ENCODE measurements around the gene TRIM67. TPM values are rescaled to one million over a fixed set of nuclear protein-coding genes. Genes with fewer than 3 reads are reported as not detected.

TRIM67 gene
- total RNA-seq, 1 experiment from 2014 or later, result 0.08 TPM

DNA sequence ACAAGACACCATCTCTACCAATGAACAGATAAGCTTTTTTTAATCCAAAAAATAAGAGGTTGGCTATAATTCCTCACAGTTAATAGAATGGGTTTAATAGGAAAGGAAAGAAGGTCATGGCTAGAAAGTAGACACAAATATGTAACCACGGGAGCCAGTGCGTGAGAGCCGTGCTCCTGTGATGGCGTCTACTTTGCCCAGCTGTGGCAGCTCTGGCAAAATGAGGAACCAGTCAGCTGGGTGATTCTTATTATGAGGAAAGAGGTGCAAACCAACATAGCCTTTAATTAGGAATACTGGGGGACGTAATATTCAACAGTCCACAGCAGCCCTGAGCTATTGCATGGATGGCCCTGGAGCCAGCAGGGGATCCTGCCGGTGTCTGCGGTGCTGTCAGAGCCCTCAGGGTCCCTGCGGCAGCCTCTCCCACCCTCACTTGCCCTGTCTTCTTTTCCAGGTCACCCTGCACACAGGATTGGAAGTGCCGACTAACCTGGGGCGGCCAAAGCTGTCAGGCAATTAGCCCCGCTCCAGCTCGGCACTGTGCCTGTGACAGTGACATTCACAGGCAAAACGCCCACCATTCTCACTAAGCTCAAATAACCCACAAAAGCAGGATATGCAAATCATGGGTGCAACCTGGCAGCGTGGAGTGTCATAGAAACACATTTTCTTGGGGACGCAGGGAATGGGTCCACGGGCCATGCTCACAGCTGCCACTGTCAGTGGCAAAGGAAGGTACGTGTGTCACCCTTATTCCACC, 53.2 kb downstream of the TRIM67 start:
- Histone ChIP-seq H3K27me3 (ENCODE audit: control insufficient read depth, insufficient read depth, low read length) (no peaks in the 10 kb centered on the region), H3K9me3 (ENCODE audit: control insufficient read depth, insufficient read depth, low read depth, low read length) (no peaks in the 10 kb centered on the region), H3K4me1 (ENCODE audit: control insufficient read depth, insufficient read depth, low read length) (0 out of 2 replicates have a peak, but pooled peaks cover 3% of the 10 kb centered on the region), H3K27ac (ENCODE audit: low read length) (no peak overlapping the region), H3K4me3 (ENCODE audit: low read depth in 2 of 2, low read length in 2 of 2) (no peak overlapping the region), H3K36me3 (ENCODE audit: control insufficient read depth, insufficient read depth, low read length) (no peaks in the 10 kb centered on the region)
- ChIA-PET POLR2A (interaction anchor here (0.5 kb wide), 1 partner anchor 257 kb away, joined by 3 read pairs; no protein-coding TSS in a partner anchor), CTCF (no interaction called here)
- intact Hi-C loops (cut with micrococcal nuclease; ENCODE audit: unreplicated experiment), result loop anchor here (5.0 to 10.0 kb wide), 2 partner anchors 298 to 580 kb away; no protein-coding TSS in a partner anchor
- no TSS peak for BruUV-seq (replicated peaks)
- ATAC-seq, result no peak
- DNase-seq (ENCODE audit: low read depth, low spot score), result no peak
- no peak for TF ChIP-seq SIN3A (IDR thresholded peaks at IDR 0.05; ENCODE audit: borderline replicate concordance, insufficient read depth, low read depth, low read length)
- TF ChIP-seq POLR2AphosphoS5 (IDR thresholded peaks at IDR 0.05; ENCODE audit: low read depth, low read length), result no peak
- TF ChIP-seq, protein P1, sequence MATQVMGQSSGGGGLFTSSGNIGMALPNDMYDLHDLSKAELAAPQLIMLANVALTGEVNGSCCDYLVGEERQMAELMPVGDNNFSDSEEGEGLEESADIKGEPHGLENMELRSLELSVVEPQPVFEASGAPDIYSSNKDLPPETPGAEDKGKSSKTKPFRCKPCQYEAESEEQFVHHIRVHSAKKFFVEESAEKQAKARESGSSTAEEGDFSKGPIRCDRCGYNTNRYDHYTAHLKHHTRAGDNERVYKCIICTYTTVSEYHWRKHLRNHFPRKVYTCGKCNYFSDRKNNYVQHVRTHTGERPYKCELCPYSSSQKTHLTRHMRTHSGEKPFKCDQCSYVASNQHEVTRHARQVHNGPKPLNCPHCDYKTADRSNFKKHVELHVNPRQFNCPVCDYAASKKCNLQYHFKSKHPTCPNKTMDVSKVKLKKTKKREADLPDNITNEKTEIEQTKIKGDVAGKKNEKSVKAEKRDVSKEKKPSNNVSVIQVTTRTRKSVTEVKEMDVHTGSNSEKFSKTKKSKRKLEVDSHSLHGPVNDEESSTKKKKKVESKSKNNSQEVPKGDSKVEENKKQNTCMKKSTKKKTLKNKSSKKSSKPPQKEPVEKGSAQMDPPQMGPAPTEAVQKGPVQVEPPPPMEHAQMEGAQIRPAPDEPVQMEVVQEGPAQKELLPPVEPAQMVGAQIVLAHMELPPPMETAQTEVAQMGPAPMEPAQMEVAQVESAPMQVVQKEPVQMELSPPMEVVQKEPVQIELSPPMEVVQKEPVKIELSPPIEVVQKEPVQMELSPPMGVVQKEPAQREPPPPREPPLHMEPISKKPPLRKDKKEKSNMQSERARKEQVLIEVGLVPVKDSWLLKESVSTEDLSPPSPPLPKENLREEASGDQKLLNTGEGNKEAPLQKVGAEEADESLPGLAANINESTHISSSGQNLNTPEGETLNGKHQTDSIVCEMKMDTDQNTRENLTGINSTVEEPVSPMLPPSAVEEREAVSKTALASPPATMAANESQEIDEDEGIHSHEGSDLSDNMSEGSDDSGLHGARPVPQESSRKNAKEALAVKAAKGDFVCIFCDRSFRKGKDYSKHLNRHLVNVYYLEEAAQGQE (IDR thresholded peaks at IDR 0.05; ENCODE audit: insufficient read depth in 1 of 2, low read depth in 2 of 2, low read length in 1 of 2), result no peak
- TF ChIP-seq, protein P2, sequence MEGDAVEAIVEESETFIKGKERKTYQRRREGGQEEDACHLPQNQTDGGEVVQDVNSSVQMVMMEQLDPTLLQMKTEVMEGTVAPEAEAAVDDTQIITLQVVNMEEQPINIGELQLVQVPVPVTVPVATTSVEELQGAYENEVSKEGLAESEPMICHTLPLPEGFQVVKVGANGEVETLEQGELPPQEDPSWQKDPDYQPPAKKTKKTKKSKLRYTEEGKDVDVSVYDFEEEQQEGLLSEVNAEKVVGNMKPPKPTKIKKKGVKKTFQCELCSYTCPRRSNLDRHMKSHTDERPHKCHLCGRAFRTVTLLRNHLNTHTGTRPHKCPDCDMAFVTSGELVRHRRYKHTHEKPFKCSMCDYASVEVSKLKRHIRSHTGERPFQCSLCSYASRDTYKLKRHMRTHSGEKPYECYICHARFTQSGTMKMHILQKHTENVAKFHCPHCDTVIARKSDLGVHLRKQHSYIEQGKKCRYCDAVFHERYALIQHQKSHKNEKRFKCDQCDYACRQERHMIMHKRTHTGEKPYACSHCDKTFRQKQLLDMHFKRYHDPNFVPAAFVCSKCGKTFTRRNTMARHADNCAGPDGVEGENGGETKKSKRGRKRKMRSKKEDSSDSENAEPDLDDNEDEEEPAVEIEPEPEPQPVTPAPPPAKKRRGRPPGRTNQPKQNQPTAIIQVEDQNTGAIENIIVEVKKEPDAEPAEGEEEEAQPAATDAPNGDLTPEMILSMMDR (IDR thresholded peaks at IDR 0.05), result no peak
- TF ChIP-seq TCF7L2 (IDR thresholded peaks at IDR 0.05; ENCODE audit: low read depth, low read length), result no peak
- in situ Hi-C loops (cut with HindIII; ENCODE audit: low pct_unique_long_range_greater_than_20kb, low sequenced_read_pairs), result no loop called here

DNA sequence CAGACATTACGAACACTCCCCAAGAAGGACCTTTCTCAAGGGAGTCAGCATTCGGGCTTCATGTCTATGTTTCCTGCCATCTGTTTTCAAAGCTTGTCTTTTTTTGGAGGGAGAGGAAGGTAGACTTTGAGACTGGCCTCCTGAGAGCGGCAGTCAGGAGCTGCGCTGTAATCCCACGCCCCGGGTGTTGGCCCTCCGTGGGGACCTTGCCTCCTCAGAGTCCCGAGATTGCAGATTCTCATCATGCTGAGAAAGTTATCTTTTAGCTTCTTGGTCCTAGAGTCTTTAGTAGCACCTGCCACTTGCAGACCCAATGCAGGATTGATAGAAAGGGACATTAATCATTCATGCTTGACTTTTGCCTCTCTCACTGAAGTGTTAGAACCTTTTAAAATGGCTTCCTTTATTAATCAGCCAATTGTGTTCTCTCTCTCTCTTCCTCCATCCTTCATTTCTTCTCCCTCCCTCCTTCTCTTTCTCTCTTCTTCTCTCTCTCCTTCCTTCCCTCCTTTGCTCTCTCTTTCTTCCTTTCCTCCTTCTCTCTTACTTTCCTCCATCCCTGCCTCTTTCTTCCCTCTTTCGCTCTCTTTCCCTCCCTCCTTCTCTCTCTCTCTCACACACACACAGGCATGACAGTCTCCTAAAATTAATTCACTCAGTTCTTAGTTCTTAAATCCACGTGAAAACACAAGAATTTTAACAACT, 54.0 kb downstream of the TRIM67 start:
- H3K27ac ChIP-seq (ENCODE audit: low read length), result no peak overlapping the region
- no peak overlapping the region for H3K4me3 ChIP-seq (ENCODE audit: low read depth in 2 of 2, low read length in 2 of 2)
- ATAC-seq, result no peak
- H3K36me3 ChIP-seq (ENCODE audit: control insufficient read depth, insufficient read depth, low read length), result no peaks in the 10 kb centered on the region
- ChIA-PET CTCF (no interaction called here), POLR2A (interaction anchor here (0.5 kb wide), 1 partner anchor 258 kb away, joined by 3 read pairs; no protein-coding TSS in a partner anchor)
- no peaks in the 10 kb centered on the region for H3K9me3 ChIP-seq (ENCODE audit: control insufficient read depth, insufficient read depth, low read depth, low read length)
- intact Hi-C loops (cut with micrococcal nuclease; ENCODE audit: unreplicated experiment), result loop anchor here (10.0 kb wide), 1 partner anchor 581 kb away; no protein-coding TSS in a partner anchor
- H3K27me3 ChIP-seq (ENCODE audit: control insufficient read depth, insufficient read depth, low read length), result no peaks in the 10 kb centered on the region
- in situ Hi-C loops (cut with HindIII; ENCODE audit: low pct_unique_long_range_greater_than_20kb, low sequenced_read_pairs), result no loop called here
- 0 out of 2 replicates have a peak, but pooled peaks cover 3% of the 10 kb centered on the region for H3K4me1 ChIP-seq (ENCODE audit: control insufficient read depth, insufficient read depth, low read length)
- DNase-seq (ENCODE audit: low read depth, low spot score), result no peak
- no peak for TF ChIP-seq POLR2AphosphoS5 (IDR thresholded peaks at IDR 0.05; ENCODE audit: low read depth, low read length)
- TF ChIP-seq, protein P1 (IDR thresholded peaks at IDR 0.05; ENCODE audit: insufficient read depth in 1 of 2, low read depth in 2 of 2, low read length in 1 of 2), result no peak
- TF ChIP-seq TCF7L2 (IDR thresholded peaks at IDR 0.05; ENCODE audit: low read depth, low read length), result no peak
- TF ChIP-seq SIN3A (IDR thresholded peaks at IDR 0.05; ENCODE audit: borderline replicate concordance, insufficient read depth, low read depth, low read length), result no peak
- TF ChIP-seq, protein P2 (IDR thresholded peaks at IDR 0.05), result no peak
- no TSS peak for BruUV-seq (replicated peaks)

All from Panc1 (cell line).